Measurements from ENCODE around the gene DMTF1.
A peak's percentile ranks its signal among the peaks of the same experiment; 100 is the strongest.
"Not testable (repeated sequence)": the region's sequence is repeated elsewhere in the genome, so short reads cannot be mapped to it uniquely, and the experiment has no call there.

DMTF1 gene, protein sequence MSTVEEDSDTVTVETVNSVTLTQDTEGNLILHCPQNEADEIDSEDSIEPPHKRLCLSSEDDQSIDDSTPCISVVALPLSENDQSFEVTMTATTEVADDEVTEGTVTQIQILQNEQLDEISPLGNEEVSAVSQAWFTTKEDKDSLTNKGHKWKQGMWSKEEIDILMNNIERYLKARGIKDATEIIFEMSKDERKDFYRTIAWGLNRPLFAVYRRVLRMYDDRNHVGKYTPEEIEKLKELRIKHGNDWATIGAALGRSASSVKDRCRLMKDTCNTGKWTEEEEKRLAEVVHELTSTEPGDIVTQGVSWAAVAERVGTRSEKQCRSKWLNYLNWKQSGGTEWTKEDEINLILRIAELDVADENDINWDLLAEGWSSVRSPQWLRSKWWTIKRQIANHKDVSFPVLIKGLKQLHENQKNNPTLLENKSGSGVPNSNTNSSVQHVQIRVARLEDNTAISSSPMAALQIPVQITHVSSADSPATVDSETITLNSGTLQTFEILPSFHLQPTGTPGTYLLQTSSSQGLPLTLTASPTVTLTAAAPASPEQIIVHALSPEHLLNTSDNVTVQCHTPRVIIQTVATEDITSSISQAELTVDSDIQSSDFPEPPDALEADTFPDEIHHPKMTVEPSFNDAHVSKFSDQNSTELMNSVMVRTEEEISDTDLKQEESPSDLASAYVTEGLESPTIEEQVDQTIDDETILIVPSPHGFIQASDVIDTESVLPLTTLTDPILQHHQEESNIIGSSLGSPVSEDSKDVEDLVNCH

DNA sequence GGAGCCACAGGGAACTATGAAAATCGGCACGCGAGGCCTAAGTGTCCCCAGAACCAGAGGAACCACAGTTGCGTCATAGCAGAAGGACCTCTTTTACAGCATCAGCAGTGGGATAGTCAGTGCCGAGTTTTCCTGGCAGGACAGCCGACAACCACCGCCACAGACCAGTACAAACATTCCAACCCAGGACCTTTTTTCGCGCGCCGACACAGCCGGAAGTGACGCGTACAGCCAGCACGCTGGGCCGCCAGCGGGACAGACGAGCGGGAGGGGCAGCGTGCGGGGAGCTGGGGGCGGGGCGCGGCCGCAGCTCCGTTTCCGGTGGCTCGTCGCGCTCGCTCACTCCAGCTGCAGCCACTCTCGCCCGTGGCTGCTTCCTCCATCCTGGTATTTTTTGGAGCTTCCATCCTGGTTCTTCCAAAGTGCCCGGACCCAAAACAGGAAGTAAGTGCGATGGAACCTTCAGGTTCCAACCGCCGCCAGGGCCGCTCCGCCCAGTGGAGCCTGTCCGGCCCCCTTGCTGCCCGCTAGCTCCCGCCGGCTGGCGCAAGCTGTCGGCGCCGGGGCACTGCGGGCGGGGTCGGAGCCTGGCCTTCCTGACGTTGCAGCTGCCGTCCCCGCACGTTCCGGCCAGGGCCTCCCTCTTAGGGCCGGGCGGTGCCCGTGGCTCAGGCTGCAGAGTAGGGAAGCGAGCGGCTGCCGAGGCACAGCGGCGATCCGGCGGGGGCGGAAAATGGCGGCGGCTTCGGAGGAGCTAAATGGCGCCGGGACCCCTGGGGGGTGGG, at the start of gene DMTF1:
Gene DMTF1, plus strand, starts transcription at position 342 of the 785 bp plus-strand sequence. CDS start 12,489 bp downstream, outside the sequence.
- DNase-seq = peak; percentile 98

- DNase-seq = no peak
These were observed 46.9 kb upstream of the DMTF1 start for GRCh38 chr7:87105401-87105800.

DNA sequence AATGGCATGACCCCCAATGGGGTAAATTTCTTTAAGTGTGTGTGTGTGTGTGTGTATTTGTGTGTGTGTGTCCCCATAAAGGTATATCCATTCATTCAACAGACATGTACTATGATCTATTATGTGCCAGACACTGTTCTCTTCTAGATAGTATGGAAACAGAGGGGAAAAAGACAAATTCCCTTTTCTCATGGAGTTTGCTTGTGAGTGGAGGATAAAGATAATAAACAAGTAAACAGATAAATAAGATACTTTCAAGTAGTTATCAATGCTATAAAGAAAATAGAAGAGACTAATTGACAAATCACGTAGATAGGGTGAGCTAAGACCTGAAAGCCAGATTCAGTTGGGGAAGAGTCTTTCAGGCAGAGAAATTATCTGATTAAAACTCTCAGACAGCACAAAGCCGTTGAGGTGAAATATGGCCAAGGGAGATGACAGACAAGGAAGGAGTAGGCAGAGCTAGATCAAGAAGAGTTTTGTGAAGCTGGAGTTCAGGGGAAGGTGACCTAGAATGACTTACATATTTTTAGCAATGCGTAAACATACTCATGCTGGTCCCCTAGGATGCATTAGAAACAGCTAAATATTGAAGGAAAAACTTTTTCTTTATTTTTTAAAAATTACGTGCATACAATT, 45.2 kb upstream of the DMTF1 start:
- DNase-seq = no peak

GRCh38 chr7:87107949-87108776, 44.1 kb upstream of the DMTF1 start:
- no peak for DNase-seq

- no peak for DNase-seq
These were observed 41.5 kb upstream of the DMTF1 start for GRCh38 chr7:87110778-87111177.

DNA sequence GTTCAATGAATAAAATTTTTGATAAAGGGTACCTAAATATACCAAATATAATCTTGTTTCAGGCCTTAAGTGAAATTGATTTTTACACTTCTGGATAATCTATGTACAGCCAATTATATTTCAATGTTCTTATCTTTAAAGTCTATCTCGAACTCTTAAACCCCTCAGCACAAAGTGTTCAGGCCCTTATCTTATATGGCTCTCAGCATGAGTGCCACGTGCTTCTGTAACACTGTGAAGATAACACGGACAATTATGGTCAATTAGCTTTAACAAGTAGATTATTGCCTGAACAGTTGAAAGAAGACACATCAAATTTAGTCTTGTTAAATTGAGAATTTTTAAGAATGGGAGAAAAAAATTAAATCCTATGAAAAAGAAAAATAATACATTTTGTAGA, 40.4 kb upstream of the DMTF1 start:
- no peak for DNase-seq

DNA sequence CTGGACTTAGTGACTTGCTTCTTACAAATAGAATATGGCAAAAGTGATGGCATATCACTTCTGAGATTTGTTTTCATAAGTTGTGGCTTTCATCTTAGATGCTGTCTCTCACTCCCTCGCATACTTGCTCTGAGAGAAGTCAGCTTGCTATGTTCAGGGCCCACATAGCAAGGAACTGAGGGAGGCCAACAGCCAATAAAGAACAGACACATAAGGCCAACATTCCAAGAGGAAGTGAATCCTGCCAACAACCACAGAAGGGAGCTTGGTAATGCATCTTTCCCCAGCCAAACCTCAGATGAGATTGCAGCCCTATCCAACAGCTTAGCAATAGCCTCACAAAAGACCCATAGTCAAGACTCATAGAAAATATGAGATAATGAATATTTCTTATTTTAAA, 39.2 kb upstream of the DMTF1 start:
- no peak for DNase-seq

- DNase-seq = not testable (repeated sequence)
These were observed 38.3 kb upstream of the DMTF1 start for GRCh38 chr7:87113904-87114303.

DNA sequence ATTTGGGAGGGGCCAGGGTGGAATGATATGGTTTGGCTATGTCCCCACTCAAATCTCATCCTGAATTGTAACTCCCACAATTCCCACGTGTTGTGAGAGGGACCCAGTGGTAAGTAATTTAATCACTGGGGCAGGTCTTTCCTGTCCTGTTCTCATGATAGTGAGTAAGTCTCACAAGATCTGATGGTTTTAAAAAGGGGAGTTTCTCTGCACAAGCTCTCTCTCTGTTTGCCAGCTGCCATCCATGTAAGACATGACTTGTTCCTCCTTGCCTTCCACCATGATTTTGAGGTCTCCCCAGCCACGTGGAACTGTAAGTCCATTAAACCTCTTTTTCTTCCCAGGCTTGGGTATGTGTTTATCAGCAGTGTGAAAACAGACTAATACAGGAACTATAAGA, 36.5 kb upstream of the DMTF1 start:
- DNase-seq = not testable (repeated sequence)

DNA sequence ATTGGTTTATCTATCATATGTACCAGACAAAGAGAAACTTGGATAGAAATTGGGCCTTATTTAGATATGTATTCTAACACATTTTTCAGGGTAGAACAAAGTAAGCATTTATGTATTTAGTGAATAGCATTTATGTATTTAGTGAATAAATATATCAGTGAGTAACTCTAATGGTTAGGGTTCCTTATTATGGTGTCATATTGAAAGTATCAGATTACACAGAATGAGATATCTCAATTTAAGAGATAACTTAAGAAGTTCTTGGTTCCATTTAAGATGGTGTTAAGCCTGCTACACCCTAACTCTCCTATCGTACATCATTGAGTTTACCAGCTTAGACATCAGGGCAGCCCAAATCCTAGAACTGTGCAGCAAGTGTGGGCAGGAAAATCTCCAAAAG, 35.9 kb upstream of the DMTF1 start:
- DNase-seq = no peak

DNA sequence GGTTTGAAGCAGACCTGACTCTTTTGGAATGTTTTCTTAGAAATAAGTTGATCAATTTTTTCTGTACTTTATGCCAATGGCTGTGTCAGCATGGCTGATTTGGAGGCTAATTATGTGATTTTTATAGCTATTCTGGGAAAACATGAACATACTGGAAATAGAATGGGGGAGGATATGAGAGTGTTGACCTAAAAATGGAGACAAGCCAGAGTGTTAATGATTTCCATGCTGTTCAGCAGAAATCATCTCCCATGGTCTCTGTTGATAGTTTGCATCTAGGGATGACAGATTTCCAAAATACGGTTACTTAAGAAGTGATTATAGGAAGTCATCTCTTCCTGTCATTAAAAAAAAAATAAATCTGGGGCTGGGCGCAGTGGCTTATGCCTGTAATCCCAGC, 32.7 kb upstream of the DMTF1 start:
- DNase-seq = no peak

- DNase-seq = no peak
These were observed 29.1 kb upstream of the DMTF1 start for GRCh38 chr7:87123105-87123504.

- DNase-seq = no peak
These were observed 25.2 kb upstream of the DMTF1 start for GRCh38 chr7:87127019-87127418.

DNA sequence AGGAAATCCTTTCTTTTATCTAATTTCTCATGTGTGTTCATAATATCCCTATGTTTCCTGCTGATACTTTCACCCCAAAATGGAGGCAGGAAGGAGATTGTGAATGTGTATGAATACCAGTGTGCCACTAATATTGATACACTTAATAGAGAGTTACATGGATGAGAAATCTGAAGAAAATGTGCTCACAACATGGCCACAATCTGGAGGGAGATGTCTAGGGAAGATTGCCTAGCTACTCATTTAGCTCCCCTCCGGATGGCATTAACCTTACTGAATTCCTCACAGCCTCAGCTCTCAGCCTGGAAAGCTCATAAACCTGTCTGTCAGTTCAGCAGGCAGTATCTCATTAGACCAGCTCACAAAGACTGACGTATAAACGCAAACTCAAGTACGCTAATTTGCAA, 23.4 kb upstream of the DMTF1 start:
- peak; percentile 89 for DNase-seq

GRCh38 chr7:87129332-87129731, 22.9 kb upstream of the DMTF1 start:
- DNase-seq = no peak

DNA sequence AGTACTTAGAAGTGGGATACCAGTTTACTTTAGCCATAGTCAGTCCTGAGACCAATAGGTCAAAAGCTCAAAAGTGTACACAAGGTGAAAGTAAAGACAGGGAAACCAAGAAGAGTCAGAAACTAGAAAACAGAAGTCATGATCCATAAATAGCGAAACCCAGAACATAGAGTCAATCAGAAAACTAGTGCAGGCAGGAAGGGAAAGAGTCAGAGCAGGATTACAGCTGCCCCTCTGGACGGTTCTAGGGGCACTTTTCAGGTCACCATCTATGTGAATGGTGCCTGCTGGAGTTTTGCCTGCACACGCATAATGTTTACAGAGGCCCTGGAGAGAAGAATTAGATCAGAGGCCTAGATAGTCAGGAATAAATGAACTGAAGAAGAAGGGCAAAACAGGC, 22.4 kb upstream of the DMTF1 start:
- DNase-seq = no peak

- no peak for DNase-seq
These were observed 20.5 kb upstream of the DMTF1 start for GRCh38 chr7:87131771-87132170.

- DNase-seq = no peak
These were observed 15.0 kb upstream of the DMTF1 start for GRCh38 chr7:87137271-87137670.

GRCh38 chr7:87139514-87139913, 12.7 kb upstream of the DMTF1 start:
- DNase-seq = no peak

GRCh38 chr7:87140271-87140748, 11.9 kb upstream of the DMTF1 start:
- DNase-seq = no peak

DNA sequence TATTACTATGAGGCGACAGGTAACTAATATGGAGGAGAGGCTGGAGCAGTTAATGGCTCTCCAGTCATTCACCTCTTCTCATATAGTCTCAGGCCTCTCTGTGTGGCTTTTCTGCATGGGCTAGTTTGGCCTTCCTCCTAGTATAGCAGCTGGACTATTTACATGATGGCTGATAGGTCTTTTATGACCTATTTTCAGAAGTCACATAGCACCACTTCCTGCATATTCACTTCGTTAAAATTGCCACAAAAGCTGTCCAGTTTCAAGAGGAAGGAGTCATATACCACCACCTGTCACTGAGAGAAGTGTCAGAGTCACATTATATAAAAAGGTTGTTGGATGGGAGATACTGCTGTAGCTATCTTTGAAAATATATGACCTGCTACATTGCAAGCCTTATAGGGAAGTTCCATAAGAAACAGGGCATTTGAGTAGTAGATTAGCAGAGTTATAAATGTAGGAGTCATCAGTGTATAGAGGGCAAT, 8.0 kb upstream of the DMTF1 start:
- no peak for DNase-seq
